ENCODE measurements around the gene CKAP2L.

DNA sequence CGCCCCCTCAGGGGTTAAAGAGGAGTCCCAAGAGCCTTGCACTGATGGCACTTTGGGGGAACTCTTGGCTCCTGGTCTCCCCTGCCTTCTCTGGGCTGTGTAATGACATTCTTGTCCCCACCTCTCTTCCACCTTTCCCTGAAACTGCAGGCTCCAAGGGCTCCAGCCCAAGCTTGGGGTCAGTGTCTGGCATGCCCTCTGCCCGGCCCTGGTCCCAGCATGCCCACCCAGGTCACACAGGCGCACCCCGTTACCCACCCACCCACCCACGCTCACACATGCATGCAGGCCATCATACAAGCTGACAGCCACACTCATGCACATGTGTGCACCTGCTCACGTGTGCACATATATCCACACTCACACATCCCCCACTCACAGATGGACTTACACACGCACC lies 50.5 kb downstream of the CKAP2L start:
- TF ChIP-seq, protein P1, sequence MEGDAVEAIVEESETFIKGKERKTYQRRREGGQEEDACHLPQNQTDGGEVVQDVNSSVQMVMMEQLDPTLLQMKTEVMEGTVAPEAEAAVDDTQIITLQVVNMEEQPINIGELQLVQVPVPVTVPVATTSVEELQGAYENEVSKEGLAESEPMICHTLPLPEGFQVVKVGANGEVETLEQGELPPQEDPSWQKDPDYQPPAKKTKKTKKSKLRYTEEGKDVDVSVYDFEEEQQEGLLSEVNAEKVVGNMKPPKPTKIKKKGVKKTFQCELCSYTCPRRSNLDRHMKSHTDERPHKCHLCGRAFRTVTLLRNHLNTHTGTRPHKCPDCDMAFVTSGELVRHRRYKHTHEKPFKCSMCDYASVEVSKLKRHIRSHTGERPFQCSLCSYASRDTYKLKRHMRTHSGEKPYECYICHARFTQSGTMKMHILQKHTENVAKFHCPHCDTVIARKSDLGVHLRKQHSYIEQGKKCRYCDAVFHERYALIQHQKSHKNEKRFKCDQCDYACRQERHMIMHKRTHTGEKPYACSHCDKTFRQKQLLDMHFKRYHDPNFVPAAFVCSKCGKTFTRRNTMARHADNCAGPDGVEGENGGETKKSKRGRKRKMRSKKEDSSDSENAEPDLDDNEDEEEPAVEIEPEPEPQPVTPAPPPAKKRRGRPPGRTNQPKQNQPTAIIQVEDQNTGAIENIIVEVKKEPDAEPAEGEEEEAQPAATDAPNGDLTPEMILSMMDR (IDR thresholded peaks at IDR 0.05) = no peak
- no peak for TF ChIP-seq POLR2A (IDR thresholded peaks at IDR 0.05)
